Fibroblast of lung (primary cell): ENCODE results near the gene CCDC121. TPM values are rescaled to one million over a fixed set of nuclear protein-coding genes. Genes with fewer than 3 reads are reported as not detected.
"Not testable (repeated sequence)": the region's sequence is repeated elsewhere in the genome, so short reads cannot be mapped to it uniquely, and the experiment has no call there.

Experiments
- DNase-seq, 2 donors: peaks; one replicate each; pipeline versions ENCODE4 v3.0.0 to v3.0.0-alpha.2; 2010; ENCODE audit warnings: low read depth in 2 of 2
- H2AFZ ChIP-seq: 2 replicates; pipeline ENCODE4 v1.5.1; 2012; ENCODE audit warnings: low read length, control low read depth, inconsistent platforms
- H3K27ac ChIP-seq: 2 replicates; pipeline ENCODE4 v1.5.1; 2011; ENCODE audit warnings: low read length, control low read depth; ENCODE audit not compliant: insufficient read depth
- H3K27me3 ChIP-seq: 2 replicates; pipeline ENCODE4 v1.5.1; 2011; ENCODE audit warnings: mild to moderate bottlenecking, low read length; ENCODE audit not compliant: control insufficient read depth, insufficient read depth
- H3K36me3 ChIP-seq: 2 replicates; pipeline ENCODE4 v1.5.1; 2011; ENCODE audit warnings: low read length; ENCODE audit not compliant: control insufficient read depth, insufficient read depth
- H3K4me1 ChIP-seq: 2 replicates; pipeline ENCODE4 v1.5.1; 2011; ENCODE audit warnings: low read length; ENCODE audit not compliant: control insufficient read depth, insufficient read depth; ENCODE audit errors: extremely low read depth
- H3K4me2 ChIP-seq: 2 replicates; pipeline ENCODE4 v1.5.1; 2011; ENCODE audit warnings: low read length, control low read depth; ENCODE audit not compliant: insufficient read depth; ENCODE audit errors: extremely low read depth
- H3K4me3 ChIP-seq, 4 experiments: fragments of 200-600 bp in 1 of 4; sonication (generic) in 1 of 4; replicated peaks in 1 of 4; 2 replicates each; pipeline ENCODE4 v1.5.1; 2011 to 2016; ENCODE audit warnings: low read length in 4 of 4, low read depth in 3 of 4, mild to moderate bottlenecking in 3 of 4, control low read depth in 2 of 4, inconsistent platforms in 1 of 4, mixed read lengths in 1 of 4; ENCODE audit not compliant: insufficient read depth in 1 of 4; ENCODE audit errors: control extremely low read depth in 1 of 4
- H3K79me2 ChIP-seq: 2 replicates; pipeline ENCODE4 v1.5.1; 2012; ENCODE audit warnings: mild to moderate bottlenecking, low read length, inconsistent platforms; ENCODE audit not compliant: control insufficient read depth, insufficient read depth
- H3K9ac ChIP-seq: 2 replicates; pipeline ENCODE4 v1.5.1; 2011; ENCODE audit warnings: mild to moderate bottlenecking, low read length, control low read depth; ENCODE audit not compliant: insufficient read depth
- H3K9me3 ChIP-seq: 2 replicates; pipeline ENCODE4 v1.5.1; 2012; ENCODE audit warnings: low read depth, low read length; ENCODE audit not compliant: control insufficient read depth, insufficient read depth
- H4K20me1 ChIP-seq: 2 replicates; pipeline ENCODE4 v1.5.1; 2011; ENCODE audit warnings: low read length; ENCODE audit not compliant: control insufficient read depth, insufficient read depth; ENCODE audit errors: extremely low read depth
- EZH2 ChIP-seq: IDR thresholded peaks from 2 replicates; pipeline ENCODE4 v1.5.1; 2012; ENCODE audit warnings: low read length, control low read depth, mild to moderate bottlenecking; ENCODE audit errors: missing control alignments
- polyA plus RNA-seq, 2 donors: library from polyadenylated mRNA; depleted of rRNA in 1 of 2; stranded (reverse) in 1 of 2; unstranded in 1 of 2; fragments of >200 nt; gene quantifications; 2 replicates each; pipeline ENCODE4 v1.2.1, GENCODE V29; 2011 to 2012; ENCODE audit warnings: missing spikeins in 1 of 2
- total RNA-seq: library from RNA; depleted of rRNA; stranded (reverse); fragments of >200 nt; gene quantifications from 2 replicates; pipeline ENCODE4 v1.2.1, GENCODE V29; 2014
- TF ChIP-seq, protein P1 (sequence below), 2 donors: IDR thresholded peaks in 1 of 2; conservative IDR thresholded peaks in 1 of 2; 1 replicate in 1 of 2; 2 replicates in 1 of 2; pipeline ENCODE4 v1.5.1; 2011 to 2012; ENCODE audit warnings: low read length in 2 of 2, control low read depth in 1 of 2, inconsistent platforms in 1 of 2, low read depth in 1 of 2, mild to moderate bottlenecking in 1 of 2

The CCDC121 gene
- total and polyA plus RNA-seq, 2 donors (not counting 1 experiment from before 2014, with no cell fraction given): 1.4 to 2.0 TPM

DNA sequence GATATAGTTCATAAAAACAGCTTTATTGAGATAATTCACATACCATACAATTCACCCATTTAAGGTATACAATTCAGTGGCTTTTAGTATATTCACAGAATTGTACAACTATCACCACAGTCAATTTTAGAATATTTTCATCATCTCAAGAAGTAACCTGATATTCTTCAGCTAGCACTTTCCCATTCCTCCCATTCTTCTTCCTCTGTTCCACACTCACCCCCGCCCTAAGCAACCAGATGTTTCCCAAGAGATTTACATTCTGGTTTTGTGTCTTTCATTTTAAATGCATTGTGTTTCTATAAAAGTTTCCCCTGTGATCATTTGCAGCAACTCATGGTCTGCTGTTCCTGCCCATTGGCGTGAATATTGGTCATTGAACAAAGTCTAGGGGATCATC lies 5.5 kb upstream of the CCDC121 start:
- Histone ChIP-seq H3K9ac (no peak overlapping the region), H3K4me3 (no peak overlapping the region), H3K9me3 (no peaks in the 10 kb centered on the region), H4K20me1 (no peaks in the 10 kb centered on the region), H3K4me1 (no peaks in the 10 kb centered on the region), H3K36me3 (peaks cover 2% of the 10 kb centered on the region), H3K4me2 (no peak overlapping the region), H3K79me2 (peaks cover 4% of the 10 kb centered on the region), H2AFZ (no peak overlapping the region), H3K27ac (no peak overlapping the region), H3K27me3 (no peaks in the 10 kb centered on the region)
- TF ChIP-seq, protein P1, sequence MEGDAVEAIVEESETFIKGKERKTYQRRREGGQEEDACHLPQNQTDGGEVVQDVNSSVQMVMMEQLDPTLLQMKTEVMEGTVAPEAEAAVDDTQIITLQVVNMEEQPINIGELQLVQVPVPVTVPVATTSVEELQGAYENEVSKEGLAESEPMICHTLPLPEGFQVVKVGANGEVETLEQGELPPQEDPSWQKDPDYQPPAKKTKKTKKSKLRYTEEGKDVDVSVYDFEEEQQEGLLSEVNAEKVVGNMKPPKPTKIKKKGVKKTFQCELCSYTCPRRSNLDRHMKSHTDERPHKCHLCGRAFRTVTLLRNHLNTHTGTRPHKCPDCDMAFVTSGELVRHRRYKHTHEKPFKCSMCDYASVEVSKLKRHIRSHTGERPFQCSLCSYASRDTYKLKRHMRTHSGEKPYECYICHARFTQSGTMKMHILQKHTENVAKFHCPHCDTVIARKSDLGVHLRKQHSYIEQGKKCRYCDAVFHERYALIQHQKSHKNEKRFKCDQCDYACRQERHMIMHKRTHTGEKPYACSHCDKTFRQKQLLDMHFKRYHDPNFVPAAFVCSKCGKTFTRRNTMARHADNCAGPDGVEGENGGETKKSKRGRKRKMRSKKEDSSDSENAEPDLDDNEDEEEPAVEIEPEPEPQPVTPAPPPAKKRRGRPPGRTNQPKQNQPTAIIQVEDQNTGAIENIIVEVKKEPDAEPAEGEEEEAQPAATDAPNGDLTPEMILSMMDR (conservative IDR thresholded peaks at IDR 0.05 in 1 of 2, IDR thresholded peaks at IDR 0.05 in 1 of 2; ENCODE audit: low read depth in 1 of 2, low read length in 2 of 2): no peak
- no peak for DNase-seq

DNA sequence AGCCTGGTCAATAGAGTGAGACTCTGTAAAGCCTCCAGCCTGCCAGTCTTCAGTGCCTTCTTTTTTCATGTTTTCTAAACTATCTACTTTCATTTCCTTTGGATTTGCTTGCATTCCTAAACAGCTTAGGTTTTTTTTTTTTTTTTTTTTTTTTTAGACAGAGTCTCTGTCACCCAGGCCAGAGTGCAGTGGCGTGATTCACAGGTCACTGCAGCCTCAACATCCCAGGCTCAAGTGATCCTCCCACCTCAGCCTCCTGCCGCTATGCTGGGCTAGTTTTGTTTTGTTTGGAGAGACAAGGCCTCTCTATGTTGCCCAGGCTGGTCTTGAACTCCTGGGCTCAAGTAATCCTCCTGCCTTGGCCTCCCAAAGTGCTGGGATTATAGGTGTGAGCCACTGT lies 1.4 kb upstream of the CCDC121 start:
- not testable (repeated sequence) for H3K9me3 ChIP-seq, DNase-seq, H3K36me3 ChIP-seq, H3K4me2 ChIP-seq, H3K4me3 ChIP-seq, H3K27ac ChIP-seq, H2AFZ ChIP-seq, H3K9ac ChIP-seq, H4K20me1 ChIP-seq, H3K4me1 ChIP-seq, H3K79me2 ChIP-seq, H3K27me3 ChIP-seq

GRCh38 chr2:27627963-27628766 lies 647 bp downstream of the CCDC121 start:
- no peaks in the 10 kb centered on the region for H3K27me3 ChIP-seq
- peak overlapping the region; percentile 97 for H3K4me2 ChIP-seq
- no peaks in the 10 kb centered on the region for H3K4me1 ChIP-seq
- H4K20me1 ChIP-seq: no peaks in the 10 kb centered on the region
- H3K9ac ChIP-seq: peak overlapping the region; percentile 91
- H3K9me3 ChIP-seq: no peaks in the 10 kb centered on the region
- peak; percentile 80 to 99 for DNase-seq
- H3K36me3 ChIP-seq: no peaks in the 10 kb centered on the region
- peak overlapping the region; percentile 87 for H3K27ac ChIP-seq
- TF ChIP-seq EZH2: no peak
- TF ChIP-seq, protein P1 (conservative IDR thresholded peaks at IDR 0.05 in 1 of 2, IDR thresholded peaks at IDR 0.05 in 1 of 2; ENCODE audit: low read depth in 1 of 2, low read length in 2 of 2): no peak
- peak overlapping the region; percentile 53 for H2AFZ ChIP-seq
- peak overlapping the region; percentile 73 to 92 (median 88) for H3K4me3 ChIP-seq
- peaks cover 8% of the 10 kb centered on the region for H3K79me2 ChIP-seq

DNA sequence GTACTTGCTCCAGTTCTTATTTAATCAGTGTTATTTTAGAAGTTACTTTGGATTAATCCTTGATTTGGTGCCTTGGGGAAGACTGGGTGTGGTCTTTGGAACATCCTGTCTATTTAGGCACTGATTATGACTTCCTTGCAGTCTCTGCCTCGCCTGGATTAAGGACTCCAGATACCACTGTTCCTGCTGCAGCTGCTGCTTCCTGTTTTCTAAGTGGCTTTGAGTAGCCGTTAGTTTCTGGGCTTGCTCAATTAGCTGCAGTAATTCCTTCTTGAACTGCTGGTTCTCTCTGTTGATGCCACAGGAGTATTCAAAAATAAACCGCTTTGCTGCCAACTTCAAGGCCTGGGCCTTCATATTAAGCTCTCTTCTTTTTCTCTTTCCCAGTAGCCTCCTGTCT lies 1.9 kb downstream of the CCDC121 start:
- not testable (repeated sequence) for H3K4me1 ChIP-seq, H3K27me3 ChIP-seq, H3K4me2 ChIP-seq, H3K79me2 ChIP-seq, H3K9me3 ChIP-seq, H3K36me3 ChIP-seq, H2AFZ ChIP-seq, H4K20me1 ChIP-seq, H3K4me3 ChIP-seq, H3K9ac ChIP-seq
- H3K27ac ChIP-seq: peak overlapping the region; percentile 21
- peak; percentile 12 to 27 for DNase-seq

GRCh38 chr2:27626323-27626722 lies 2.5 kb downstream of the CCDC121 start:
- H3K4me1 ChIP-seq, H4K20me1 ChIP-seq, H3K36me3 ChIP-seq, H3K27ac ChIP-seq, H3K9ac ChIP-seq, H3K9me3 ChIP-seq, H3K4me2 ChIP-seq, DNase-seq, H3K27me3 ChIP-seq, H3K79me2 ChIP-seq, H3K4me3 ChIP-seq, H2AFZ ChIP-seq: not testable (repeated sequence)
